Prostate gland (tissue), 2 donors: ENCODE results near the gene ACTR2. TPM values are rescaled to one million over a fixed set of nuclear protein-coding genes. Genes with fewer than 3 reads are reported as not detected.

ENCODE experiments used
- DNase-seq: peaks from one replicate; pipeline ENCODE4 v3.0.0-alpha.2; 2019; ENCODE audit warnings: low spot score
- H3K27ac ChIP-seq, 2 donors: fragments of 200-600 bp; sonication (generic); 2 replicates each; pipeline ENCODE4 v1.5.1; 2017 to 2019
- H3K27me3 ChIP-seq: fragments of 200-600 bp; sonication (generic); replicated peaks from 2 replicates; pipeline ENCODE4 v1.5.1; 2019; ENCODE audit not compliant: insufficient read depth
- H3K36me3 ChIP-seq, 2 donors: fragments of 200-600 bp; sonication (generic); 1 replicate in 1 of 2; 2 replicates in 1 of 2; pipeline versions ENCODE4 v1.5.1 to v1.8.1; 2017 to 2019
- H3K4me1 ChIP-seq: fragments of 200-600 bp; sonication (generic); replicated peaks from 2 replicates; pipeline ENCODE4 v1.5.1; 2019
- H3K4me3 ChIP-seq, 2 donors: fragments of 200-600 bp; sonication (generic); 2 replicates each; pipeline ENCODE4 v1.5.1; 2017 to 2019
- H3K9me3 ChIP-seq: fragments of 200-600 bp; sonication (generic); 2 replicates; pipeline ENCODE4 v1.5.1; 2017
- CTCF ChIP-seq, 4 experiments: fragments of 200-600 bp in 2 of 4; fragments of 450-650 bp in 2 of 4; sonication (generic) in 2 of 4; IDR thresholded peaks; 1 replicate in 3 of 4; 2 replicates in 1 of 4; pipeline ENCODE4 v1.5.1; 2016 to 2019; ENCODE audit warnings: antibody characterized with exemption in 4 of 4, mild to moderate bottlenecking in 2 of 4, moderate library complexity in 2 of 4
- POLR2A ChIP-seq: fragments of 450-650 bp; IDR thresholded peaks from one replicate; pipeline ENCODE4 v1.6.1; 2016; ENCODE audit warnings: antibody characterized with exemption, mild to moderate bottlenecking
- POLR2AphosphoS5 ChIP-seq: sonication (generic); formaldehyde crosslinking; IDR thresholded peaks from one replicate; pipeline ENCODE4 v1.6.1; 2017; ENCODE audit warnings: antibody characterized with exemption
- WGBS: methylation state at CpG from one replicate; pipeline ENCODE4 v1.1.5; 2018; 5-methylcytosine and 5-hydroxymethylcytosine counted together
- intact Hi-C: fragments of 100-400 bp; cut with DNase I; formaldehyde crosslinking; loops from one replicate; pipeline ENCODE4 v1.14.2; 2022
- total RNA-seq, 2 donors: library from RNA; depleted of rRNA; stranded (reverse); fragments of >200 nt; gene quantifications; one replicate each; pipeline ENCODE4 v1.1.0, GENCODE V29; 2016

The ACTR2 gene
- total RNA-seq, 2 donors from 2014 or later: 54.8 to 69.2 TPM

- 96% methylated on average over 11 of the region's 11 CpGs for WGBS
- Histone ChIP-seq H3K27ac (no peak overlapping the region), H3K36me3 (no peaks in the 10 kb centered on the region), H3K4me3 (no peak overlapping the region), H3K9me3 (no peaks in the 10 kb centered on the region), H3K4me1 (no peaks in the 10 kb centered on the region), H3K27me3 (no peaks in the 10 kb centered on the region)
- TF ChIP-seq POLR2AphosphoS5 (no peak), POLR2A (no peak), CTCF (IDR thresholded peaks at IDR 0.05) (no peak)
- no peak for DNase-seq
- intact Hi-C loops: no loop called here
Observed at GRCh38 chr2:65291216-65292105, 63.8 kb downstream of the ACTR2 start.

- H3K27me3 ChIP-seq: no peaks in the 10 kb centered on the region
- 52% methylated on average over 3 of the region's 3 CpGs for WGBS
- TF ChIP-seq POLR2A: no peak
- TF ChIP-seq CTCF (IDR thresholded peaks at IDR 0.05): no peak
- TF ChIP-seq POLR2AphosphoS5: no peak
- no peaks in the 10 kb centered on the region for H3K36me3 ChIP-seq
- no peak overlapping the region for H3K4me3 ChIP-seq
- no peaks in the 10 kb centered on the region for H3K9me3 ChIP-seq
- intact Hi-C loops: no loop called here
- H3K27ac ChIP-seq: no peak overlapping the region
- no peak for DNase-seq
- no peaks in the 10 kb centered on the region for H3K4me1 ChIP-seq
Observed at GRCh38 chr2:65292106-65292400, 64.4 kb downstream of the ACTR2 start.

GRCh38 chr2:65292461-65293011 is 64.9 kb downstream of the ACTR2 start:
- H3K36me3 ChIP-seq: no peaks in the 10 kb centered on the region
- no peak overlapping the region for H3K27ac ChIP-seq
- H3K9me3 ChIP-seq: no peaks in the 10 kb centered on the region
- no peak overlapping the region for H3K4me3 ChIP-seq
- no peak for DNase-seq
- WGBS: 35% methylated on average over 21 of the region's 21 CpGs
- no peak for TF ChIP-seq POLR2A
- TF ChIP-seq CTCF (IDR thresholded peaks at IDR 0.05): no peak
- TF ChIP-seq POLR2AphosphoS5: no peak
- no peaks in the 10 kb centered on the region for H3K27me3 ChIP-seq
- no peaks in the 10 kb centered on the region for H3K4me1 ChIP-seq
- intact Hi-C loops: no loop called here

GRCh38 chr2:65293376-65293775 is 65.7 kb downstream of the ACTR2 start:
- DNase-seq: no peak
- WGBS: 92% methylated on average over 5 of the region's 5 CpGs

More at GRCh38 chr2:65293376-65293775, 65.7 kb downstream of the ACTR2 start:
- Histone ChIP-seq H3K27ac (no peak overlapping the region), H3K27me3 (no peaks in the 10 kb centered on the region), H3K9me3 (no peaks in the 10 kb centered on the region), H3K4me3 (no peak overlapping the region), H3K4me1 (no peaks in the 10 kb centered on the region), H3K36me3 (no peaks in the 10 kb centered on the region)
- intact Hi-C loops: no loop called here
- TF ChIP-seq POLR2AphosphoS5: no peak
- no peak for TF ChIP-seq CTCF (IDR thresholded peaks at IDR 0.05)
- TF ChIP-seq POLR2A: no peak
